Measurements from ENCODE around the gene SERTAD1. TPM values are rescaled to one million over a fixed set of nuclear protein-coding genes. Genes with fewer than 3 reads are reported as not detected.

The SERTAD1 gene
- total and polyA plus RNA-seq, 5 experiments from 2014 or later: 2.6 to 10.4 (median 6.2) TPM

DNA sequence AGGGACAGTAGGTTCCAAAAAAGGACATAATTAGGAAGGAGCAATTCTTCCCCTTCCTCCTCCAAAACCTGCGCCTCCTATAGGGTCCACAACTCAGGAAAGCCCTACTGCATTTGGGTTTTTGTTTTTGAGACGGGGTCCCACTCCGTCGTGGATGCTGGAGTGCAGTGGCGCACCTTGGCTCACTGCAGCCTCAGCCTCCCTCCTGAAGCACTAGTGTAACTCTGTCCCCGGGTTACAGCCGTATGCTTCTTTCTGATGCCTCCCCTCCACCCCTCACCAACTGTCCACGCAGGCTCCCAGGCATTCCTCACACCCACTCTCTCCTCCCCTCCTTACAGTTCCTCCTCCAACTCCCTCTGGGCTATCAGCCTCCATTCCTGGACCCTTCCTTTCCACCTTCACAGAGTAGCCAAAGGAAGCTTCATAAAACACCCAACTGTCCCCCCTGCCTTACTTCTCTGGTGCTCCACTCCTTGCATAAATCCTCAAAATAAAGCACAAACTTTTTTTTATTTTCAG, 20.5 kb upstream of the SERTAD1 start:
- Mint-ChIP-seq H3K9me3 (no peaks in the 10 kb centered on the region), H3K4me1 (peaks cover 14 to 21% (median 18%) of the 10 kb centered on the region in 4 donors), H3K27me3 (no peaks in the 10 kb centered on the region), H3K4me3 (peak overlapping the region in 5 of 10 donors; percentile 4 to 43 (median 18)), H3K36me3 (peaks cover 0 to 9% (median 5%) of the 10 kb centered on the region in 3 donors), H3K27ac (peak overlapping the region in 7 of 10 donors; percentile 27 to 74 (median 58))
- POLR2A ChIA-PET: no interaction called here
- no peak for DNase-seq
- ATAC-seq: no peak

DNA sequence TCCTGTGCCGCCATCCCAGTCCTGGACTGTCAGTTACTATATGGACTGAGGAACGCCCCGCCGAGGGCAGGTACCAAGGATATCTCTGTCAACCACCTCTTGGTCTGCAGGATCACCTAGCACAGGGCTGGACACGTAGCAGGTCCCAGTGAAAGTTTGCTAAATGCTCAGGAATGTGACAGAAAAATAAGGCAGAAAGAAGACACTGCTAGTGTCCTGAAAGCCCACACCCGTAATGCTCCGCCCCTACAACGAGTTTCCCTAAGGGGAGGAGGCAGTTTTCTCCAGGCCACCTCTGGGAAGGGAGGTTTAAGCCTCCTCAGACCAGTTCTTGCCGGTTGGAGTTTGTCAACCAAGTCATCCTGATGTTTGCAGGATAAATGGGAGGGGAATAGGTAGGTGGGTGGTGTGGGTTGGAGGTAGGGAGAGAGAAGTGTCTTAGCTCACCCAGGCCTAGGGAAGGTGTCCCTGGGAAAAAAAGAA, 20.0 kb upstream of the SERTAD1 start:
- H3K9me3 Mint-ChIP-seq: no peaks in the 10 kb centered on the region

GRCh38 chr19:40444825-40445312, 19.1 kb upstream of the SERTAD1 start:
- Mint-ChIP-seq H3K36me3 (peaks cover 0 to 17% (median 3%) of the 10 kb centered on the region in 3 donors), H3K9me3 (no peaks in the 10 kb centered on the region), H3K27me3 (no peaks in the 10 kb centered on the region), H3K27ac (peak overlapping the region; percentile 89 to 99 (median 96)), H3K4me1 (peaks cover 14 to 24% (median 18%) of the 10 kb centered on the region in 4 donors), H3K4me3 (peak overlapping the region; percentile 95 to 100 (median 99))
- DNase-seq (no peak), ATAC-seq (no peak)
- POLR2A ChIA-PET: interaction anchor here (1.4 to 5.8 kb wide), 7 partner anchors 12 to 159 kb away, joined by 3 to 73 read pairs (median 21); partner anchors contain the start of genes AKT2, BLVRB, C19orf47 and PLD3

More for the DNA sequence above, 20.0 kb upstream of the SERTAD1 start:
- Mint-ChIP-seq H3K27ac (peak overlapping the region in 7 of 10 donors; percentile 39 to 89 (median 75)), H3K4me1 (peaks cover 14 to 24% (median 18%) of the 10 kb centered on the region in 4 donors), H3K27me3 (no peaks in the 10 kb centered on the region), H3K4me3 (peak overlapping the region; percentile 26 to 99 (median 66)), H3K36me3 (peaks cover 0 to 12% (median 5%) of the 10 kb centered on the region in 3 donors)
- ATAC-seq (no peak), DNase-seq (no peak)
- POLR2A ChIA-PET: interaction anchor here (1.4 to 4.5 kb wide), 2 partner anchors 23 to 43 kb away, joined by 3 to 73 read pairs; no protein-coding TSS in a partner anchor

GRCh38 chr19:40444000-40444824, 18.4 kb upstream of the SERTAD1 start, which contains the start of gene SERTAD3:
TSS of gene SERTAD3 (minus strand) at chr19:40444335. CDS start at chr19:40442080, 2,255 bp downstream.
- ATAC-seq (peak; percentile 71 to 72), DNase-seq (peak; percentile 94 to 99 (median 97))
- H3K27ac Mint-ChIP-seq: peak within 1 kb of the TSS; percentile 89 to 99 (median 96)
- POLR2A ChIA-PET: interaction anchor here (1.4 to 5.8 kb wide), 9 partner anchors 11 to 159 kb away, joined by 3 to 73 read pairs (median 18); partner anchors contain the start of genes AKT2, BLVRB, C19orf47 and PLD3
- peak within 1 kb of the TSS; percentile 95 to 100 (median 99) for H3K4me3 Mint-ChIP-seq
- H3K36me3 Mint-ChIP-seq: peaks cover 0 to 17% (median 0%) of the 10 kb centered on the region in 3 donors
- H3K9me3 Mint-ChIP-seq: no peaks in the 10 kb centered on the region
- H3K4me1 Mint-ChIP-seq: peaks cover 16 to 27% (median 21%) of the 10 kb centered on the region in 4 donors
- H3K27me3 Mint-ChIP-seq: no peaks in the 10 kb centered on the region

GRCh38 chr19:40443131-40443999, 17.6 kb upstream of the SERTAD1 start:
- POLR2A ChIA-PET: interaction anchor here (0.6 to 5.8 kb wide), 12 partner anchors 10 to 998 kb away, joined by 3 to 73 read pairs (median 11); partner anchors contain the start of genes AKT2, BLVRB, C19orf47 and PLD3
- Mint-ChIP-seq H3K9me3 (no peaks in the 10 kb centered on the region), H3K36me3 (peaks cover 0 to 17% (median 0%) of the 10 kb centered on the region in 3 donors), H3K27ac (peak overlapping the region; percentile 89 to 99 (median 96)), H3K4me3 (peak overlapping the region; percentile 95 to 100 (median 99)), H3K27me3 (no peaks in the 10 kb centered on the region), H3K4me1 (peaks cover 16 to 28% (median 21%) of the 10 kb centered on the region in 4 donors)
- peak; percentile 74 to 78 for ATAC-seq
- peak; percentile 91 to 100 (median 99) for DNase-seq

DNA sequence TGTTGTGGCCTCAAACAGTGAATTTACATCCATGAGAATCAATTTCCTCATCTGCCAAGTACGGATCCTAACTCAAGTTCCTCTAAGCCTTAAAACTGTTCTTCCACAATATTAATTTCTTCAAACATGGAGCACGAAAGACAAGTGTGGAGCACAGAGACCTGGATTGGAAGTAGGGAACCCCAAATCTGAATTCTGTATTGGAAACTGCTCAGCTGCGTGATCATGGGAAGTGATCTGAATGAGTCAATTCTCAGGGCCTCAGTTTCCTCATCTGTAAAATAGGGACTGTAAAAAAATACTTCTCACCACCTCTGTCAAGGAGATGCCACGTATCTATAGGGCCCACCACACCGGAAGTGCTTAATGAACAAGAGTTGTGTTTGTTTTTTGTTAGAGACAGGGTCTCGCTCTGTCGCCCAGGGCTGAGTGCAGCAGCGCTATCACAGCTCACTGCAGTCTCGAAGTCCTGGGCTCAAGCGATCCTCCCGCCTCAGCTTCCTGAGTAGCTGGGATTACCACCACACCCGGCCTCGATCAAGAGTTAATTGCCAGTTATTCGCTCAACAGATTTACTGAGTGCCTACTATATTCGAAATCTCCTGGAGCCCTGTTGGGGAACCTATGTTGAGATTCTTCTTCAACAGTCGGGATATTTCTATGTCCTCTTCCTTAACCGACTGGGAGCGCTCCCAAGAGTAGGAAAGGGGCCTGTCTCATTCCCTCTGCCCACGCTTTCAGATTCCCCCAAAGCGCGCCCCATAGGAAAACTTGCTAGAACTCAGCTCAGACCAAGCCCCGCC, 16.7 kb upstream of the SERTAD1 start:
- POLR2A ChIA-PET: interaction anchor here (1.2 to 5.8 kb wide), 10 partner anchors 9 to 163 kb away, joined by 3 to 73 read pairs (median 17); partner anchors contain the start of genes AKT2, BLVRB, C19orf47 and PLD3
- peaks cover 16 to 30% (median 23%) of the 10 kb centered on the region in 4 donors for H3K4me1 Mint-ChIP-seq
- no peaks in the 10 kb centered on the region for H3K27me3 Mint-ChIP-seq
- peak overlapping the region; percentile 85 to 99 (median 96) for H3K27ac Mint-ChIP-seq
- H3K4me3 Mint-ChIP-seq: peak overlapping the region; percentile 95 to 100 (median 99)
- no peaks in the 10 kb centered on the region for H3K9me3 Mint-ChIP-seq
- peak in 1 of 10 donors; percentile 24 for DNase-seq
- no peak for ATAC-seq
- peaks cover 0 to 17% (median 0%) of the 10 kb centered on the region in 3 donors for H3K36me3 Mint-ChIP-seq

GRCh38 chr19:40441719-40442253, 16.0 kb upstream of the SERTAD1 start:
- Mint-ChIP-seq H3K4me3 (peak overlapping the region in 9 of 10 donors; percentile 38 to 100 (median 99)), H3K27ac (peak overlapping the region in 9 of 10 donors; percentile 89 to 99 (median 96))

DNA sequence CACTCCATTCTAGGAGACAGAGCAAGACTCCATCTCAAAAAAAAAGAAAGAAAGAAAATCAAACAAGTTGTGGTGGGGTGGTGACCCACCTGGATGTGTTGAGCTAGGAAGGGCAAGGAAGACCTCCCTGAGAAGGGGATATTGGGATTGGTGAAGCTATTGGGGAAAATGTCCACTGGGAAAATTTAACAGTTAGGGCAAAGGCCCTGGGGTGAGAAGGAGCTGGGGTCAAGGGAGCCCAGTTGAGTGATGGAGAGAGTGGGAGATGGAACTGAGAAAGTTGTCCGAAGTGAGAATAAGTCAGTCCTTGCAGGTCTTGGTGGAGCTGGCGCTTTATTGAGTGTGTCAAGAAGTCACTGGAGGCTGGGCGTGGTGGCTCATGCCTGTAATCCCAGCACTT, 12.5 kb upstream of the SERTAD1 start:
- Mint-ChIP-seq H3K4me1 (peaks cover 19 to 36% (median 29%) of the 10 kb centered on the region in 4 donors), H3K27ac (peak overlapping the region in 2 of 10 donors; percentile 5 to 20), H3K4me3 (peak overlapping the region in 1 of 10 donors; percentile 20), H3K9me3 (no peaks in the 10 kb centered on the region), H3K36me3 (peaks cover 0 to 17% (median 0%) of the 10 kb centered on the region in 3 donors), H3K27me3 (no peaks in the 10 kb centered on the region)
- POLR2A ChIA-PET: interaction anchor here (1.6 kb wide), 1 partner anchor 13 kb away, joined by 7 read pairs; the partner anchor contains the start of gene SERTAD1
- ATAC-seq (no peak), DNase-seq (no peak)

More at GRCh38 chr19:40441719-40442253, 16.0 kb upstream of the SERTAD1 start:
- POLR2A ChIA-PET: interaction anchor here (0.5 to 5.8 kb wide), 5 partner anchors 14 to 164 kb away, joined by 3 to 73 read pairs (median 21); partner anchors contain the start of genes BLVRB, SERTAD1 and SPTBN4
- ATAC-seq (no peak), DNase-seq (no peak)
- Mint-ChIP-seq H3K4me1 (peaks cover 16 to 30% (median 23%) of the 10 kb centered on the region in 4 donors), H3K9me3 (no peaks in the 10 kb centered on the region), H3K36me3 (peaks cover 0 to 17% (median 0%) of the 10 kb centered on the region in 3 donors), H3K27me3 (no peaks in the 10 kb centered on the region)

- POLR2A ChIA-PET: interaction anchor here (0.6 to 4.4 kb wide), 6 partner anchors 8 to 189 kb away, joined by 4 to 32 read pairs (median 6); partner anchors contain the start of genes SERTAD1 and SERTAD3
- peak; percentile 86 to 90 for ATAC-seq
- H3K27me3 Mint-ChIP-seq: no peaks in the 10 kb centered on the region
- peak overlapping the region; percentile 89 to 99 (median 95) for H3K4me3 Mint-ChIP-seq
- H3K36me3 Mint-ChIP-seq: no peaks in the 10 kb centered on the region
- DNase-seq: peak in 8 of 10 donors; percentile 26 to 61 (median 47)
- H3K4me1 Mint-ChIP-seq: peaks cover 10 to 27% (median 15%) of the 10 kb centered on the region in 4 donors
- no peaks in the 10 kb centered on the region for H3K9me3 Mint-ChIP-seq
- H3K27ac Mint-ChIP-seq: peak overlapping the region; percentile 94 to 100 (median 98)
Observed at GRCh38 chr19:40433391-40434216, 7.8 kb upstream of the SERTAD1 start.

All from naive thymus-derived CD8-positive, alpha-beta T cell (primary cell).